HAP-1 (cell line): ENCODE measurements around the gene BTRC.

Experiments used
- DNase-seq, 2 experiments: peaks; one replicate each; pipeline ENCODE4 v3.0.0-alpha.2; 2016 to 2020; ENCODE audit warnings: low spot score in 2 of 2
- H3K27me3 ChIP-seq: fragments of 250-450 bp; sonication (Bioruptor Pico); 2 replicates; pipeline ENCODE4 v1.5.1; 2020; ENCODE audit warnings: low read depth, mild to moderate bottlenecking, moderate library complexity
- H3K36me3 ChIP-seq: fragments of 250-450 bp; sonication (Bioruptor Pico); replicated peaks from 2 replicates; pipeline ENCODE4 v1.5.1; 2020; ENCODE audit warnings: mild to moderate bottlenecking
- H3K4me1 ChIP-seq: fragments of 250-450 bp; sonication (Bioruptor Pico); 2 replicates; pipeline ENCODE4 v1.5.1; 2020; ENCODE audit warnings: mild to moderate bottlenecking
- H3K4me3 ChIP-seq: fragments of 250-450 bp; sonication (Bioruptor Pico); 2 replicates; pipeline ENCODE4 v1.5.1; 2020; ENCODE audit warnings: mild to moderate bottlenecking, moderate library complexity
- H3K9me3 ChIP-seq: fragments of 250-450 bp; sonication (Bioruptor Pico); 2 replicates; pipeline ENCODE4 v1.5.1; 2020; ENCODE audit warnings: mild to moderate bottlenecking, moderate library complexity
- in situ Hi-C: fragments of 300-500 bp; cut with MboI; formaldehyde crosslinking; loops from 3 replicates; pipeline ENCODE4 v1.14.3; 2020; ENCODE audit warnings: low sequenced_read_pairs, inconsistent platforms, mixed read lengths

The BTRC gene

DNA sequence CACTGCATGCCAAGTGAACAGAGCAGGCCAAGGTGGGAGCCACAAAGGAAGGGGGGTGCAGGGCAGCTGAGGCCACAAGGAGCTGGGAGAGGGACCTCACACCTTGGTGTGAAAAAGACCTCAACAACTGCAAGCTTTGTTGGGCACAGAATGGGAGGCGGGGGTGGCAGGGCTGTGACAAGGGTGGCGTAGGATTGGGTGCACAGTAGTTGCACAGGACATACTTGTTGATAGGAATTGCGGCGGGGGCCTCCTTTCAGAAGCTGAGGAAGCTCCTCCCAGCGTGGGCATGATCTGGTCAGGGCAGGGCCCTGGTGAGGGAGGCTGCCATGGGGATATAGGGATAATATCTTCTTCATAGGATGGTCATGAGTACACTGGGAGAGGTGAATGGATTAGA, 208.3 kb downstream of the BTRC start:
- no peaks in the 10 kb centered on the region for H3K36me3 ChIP-seq
- in situ Hi-C loops = loop anchor here (10.0 kb wide), 1 partner anchor 267 kb away; no protein-coding TSS in a partner anchor
- no peak for DNase-seq
- no peaks in the 10 kb centered on the region for H3K9me3 ChIP-seq
- no peak overlapping the region for H3K4me3 ChIP-seq
- no peaks in the 10 kb centered on the region for H3K27me3 ChIP-seq
- H3K4me1 ChIP-seq = no peaks in the 10 kb centered on the region; the same call in 1 of the 2 replicates

- Histone ChIP-seq H3K4me3 (no peak overlapping the region), H3K4me1 (no peaks in the 10 kb centered on the region; the same call in 1 of the 2 replicates), H3K27me3 (no peaks in the 10 kb centered on the region), H3K9me3 (no peaks in the 10 kb centered on the region), H3K36me3 (no peaks in the 10 kb centered on the region)
- in situ Hi-C loops = loop anchor here (10.0 kb wide), 1 partner anchor 268 kb away; no protein-coding TSS in a partner anchor
- DNase-seq = no peak
Measured at GRCh38 chr10:101563007-101563406, 209.0 kb downstream of the BTRC start.

GRCh38 chr10:101563497-101564040, 209.6 kb downstream of the BTRC start:
- Histone ChIP-seq H3K27me3 (no peaks in the 10 kb centered on the region), H3K36me3 (no peaks in the 10 kb centered on the region), H3K9me3 (no peaks in the 10 kb centered on the region), H3K4me3 (no peak overlapping the region), H3K4me1 (no peaks in the 10 kb centered on the region; the same call in 1 of the 2 replicates)
- in situ Hi-C loops = loop anchor here (10.0 kb wide), 1 partner anchor 269 kb away; no protein-coding TSS in a partner anchor
- no peak for DNase-seq

DNA sequence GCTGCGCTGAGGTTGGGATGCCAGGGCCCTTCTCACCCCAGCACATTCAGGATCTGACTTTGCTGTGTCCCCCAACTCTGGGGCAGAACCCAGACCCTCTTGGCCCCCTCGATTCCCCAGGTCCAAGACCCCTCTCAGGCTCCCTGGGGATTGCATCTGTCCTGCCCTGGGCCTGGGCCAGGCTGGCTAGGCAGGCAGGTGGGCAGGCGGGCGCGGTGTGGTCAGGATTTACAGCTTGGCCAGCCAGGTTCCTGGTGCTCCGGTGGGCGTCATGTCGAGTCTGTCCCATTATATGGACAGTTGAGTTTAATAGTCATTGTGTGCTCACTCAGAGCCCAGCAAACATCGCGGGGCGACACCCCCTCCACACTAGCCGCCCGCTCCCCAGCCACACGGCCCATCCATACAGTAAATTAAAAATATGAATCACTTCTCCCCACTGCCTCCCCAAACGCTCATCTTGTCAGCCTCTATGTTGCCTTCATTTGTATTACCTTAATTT, 210.6 kb downstream of the BTRC start:
- Histone ChIP-seq H3K9me3 (no peaks in the 10 kb centered on the region), H3K4me1 (peaks cover 4% of the 10 kb centered on the region), H3K36me3 (no peaks in the 10 kb centered on the region), H3K27me3 (no peaks in the 10 kb centered on the region), H3K4me3 (no peak overlapping the region)
- DNase-seq = no peak
- in situ Hi-C loops = loop anchor here (10.0 kb wide), 1 partner anchor 270 kb away; no protein-coding TSS in a partner anchor

DNA sequence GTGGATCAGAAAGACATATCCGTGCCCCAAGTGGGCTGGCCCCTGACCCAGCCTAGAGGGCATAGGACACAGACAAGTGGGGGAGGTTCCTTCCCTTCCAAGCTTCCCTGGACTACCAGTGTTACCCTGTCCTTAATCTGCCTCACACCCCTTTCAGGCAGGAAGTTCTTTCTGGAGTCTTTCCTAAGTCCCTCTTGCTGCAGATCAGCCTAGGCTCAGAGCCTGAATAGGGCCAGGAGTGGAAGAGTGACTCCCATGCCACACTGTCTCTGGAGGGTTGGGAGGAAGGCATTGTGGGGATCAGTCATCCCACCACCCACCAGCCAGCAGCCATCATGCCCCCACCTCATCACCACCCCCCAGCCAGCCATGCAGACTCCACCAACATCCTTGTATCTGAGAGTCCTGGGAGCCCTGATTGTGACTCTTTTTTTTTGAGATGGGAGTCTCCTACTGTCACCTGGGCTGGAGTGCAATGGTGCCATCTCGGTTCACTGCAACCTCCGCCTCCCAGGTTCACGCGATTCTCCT, 211.5 kb downstream of the BTRC start:
- Histone ChIP-seq H3K4me1 (peaks cover 5% of the 10 kb centered on the region), H3K27me3 (no peaks in the 10 kb centered on the region), H3K36me3 (no peaks in the 10 kb centered on the region), H3K9me3 (no peaks in the 10 kb centered on the region), H3K4me3 (no peak overlapping the region)
- in situ Hi-C loops = loop anchor here (10.0 kb wide), 1 partner anchor 271 kb away; no protein-coding TSS in a partner anchor
- no peak for DNase-seq

- in situ Hi-C loops = loop anchor here (10.0 kb wide), 1 partner anchor 271 kb away; no protein-coding TSS in a partner anchor
- no peak overlapping the region for H3K4me3 ChIP-seq
- no peaks in the 10 kb centered on the region for H3K36me3 ChIP-seq
- no peaks in the 10 kb centered on the region for H3K27me3 ChIP-seq
- DNase-seq = no peak
- H3K4me1 ChIP-seq = peaks cover 6% of the 10 kb centered on the region
- H3K9me3 ChIP-seq = no peaks in the 10 kb centered on the region
Measured at GRCh38 chr10:101565936-101566332, 212.0 kb downstream of the BTRC start.

DNA sequence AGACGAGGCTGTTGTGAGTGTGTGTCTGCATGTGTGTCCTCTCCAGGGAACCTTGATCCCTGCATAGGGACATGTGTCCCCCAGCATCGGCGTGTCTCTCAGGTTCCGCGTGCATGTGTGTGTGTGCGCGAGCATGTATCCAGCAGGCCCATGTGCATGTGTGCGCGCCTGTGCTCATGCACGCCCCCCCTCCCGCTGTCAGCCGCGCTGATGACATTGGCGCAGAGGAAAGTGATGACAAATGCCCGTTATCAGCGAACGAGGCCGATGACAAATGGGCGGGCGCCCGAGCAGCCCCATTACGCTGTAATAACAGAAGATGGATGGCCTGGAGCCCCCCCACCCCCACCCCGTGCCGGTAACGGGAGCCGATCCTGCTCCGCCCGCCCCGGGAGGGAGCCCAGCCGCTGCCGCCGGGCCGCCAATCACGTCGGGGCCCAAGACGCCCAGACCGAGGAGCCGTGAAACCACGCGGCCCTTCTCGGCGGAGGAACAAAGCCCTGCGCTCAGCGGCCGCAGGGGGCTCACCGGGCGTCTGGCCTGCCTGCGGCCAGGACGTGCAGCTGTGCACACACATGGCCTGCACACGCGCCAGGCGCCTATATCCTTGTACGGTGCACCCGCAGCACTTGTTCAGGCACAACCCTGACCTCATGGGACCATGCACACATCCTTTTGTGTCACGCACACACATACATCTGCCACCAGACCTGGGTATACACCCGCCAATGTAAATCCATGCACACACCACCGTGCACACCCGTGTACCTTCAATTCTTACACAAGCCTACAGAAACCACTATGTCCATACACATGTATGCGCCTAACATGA, 212.6 kb downstream of the BTRC start:
- Histone ChIP-seq H3K4me3 (no peak overlapping the region), H3K9me3 (no peaks in the 10 kb centered on the region), H3K4me1 (peaks cover 6% of the 10 kb centered on the region), H3K36me3 (no peaks in the 10 kb centered on the region), H3K27me3 (no peaks in the 10 kb centered on the region)
- in situ Hi-C loops = loop anchor here (10.0 kb wide), 1 partner anchor 272 kb away; no protein-coding TSS in a partner anchor
- DNase-seq = no peak

- no peaks in the 10 kb centered on the region for H3K9me3 ChIP-seq
- H3K27me3 ChIP-seq = no peaks in the 10 kb centered on the region
- no peak overlapping the region for H3K4me3 ChIP-seq
- peaks cover 6% of the 10 kb centered on the region for H3K4me1 ChIP-seq
- no peak for DNase-seq
- in situ Hi-C loops = loop anchor here (10.0 kb wide), 1 partner anchor 273 kb away; no protein-coding TSS in a partner anchor
- H3K36me3 ChIP-seq = no peaks in the 10 kb centered on the region
Measured at GRCh38 chr10:101567165-101568006, 213.4 kb downstream of the BTRC start.

GRCh38 chr10:101568054-101568745, 214.2 kb downstream of the BTRC start:
- Histone ChIP-seq H3K9me3 (0 out of 2 replicates have a peak, but pooled peaks cover 2% of the 10 kb centered on the region), H3K4me1 (peaks cover 6% of the 10 kb centered on the region), H3K4me3 (no peak overlapping the region), H3K36me3 (no peaks in the 10 kb centered on the region), H3K27me3 (no peaks in the 10 kb centered on the region)
- in situ Hi-C loops = loop anchor here (10.0 kb wide), 1 partner anchor 273 kb away; no protein-coding TSS in a partner anchor
- no peak for DNase-seq

DNA sequence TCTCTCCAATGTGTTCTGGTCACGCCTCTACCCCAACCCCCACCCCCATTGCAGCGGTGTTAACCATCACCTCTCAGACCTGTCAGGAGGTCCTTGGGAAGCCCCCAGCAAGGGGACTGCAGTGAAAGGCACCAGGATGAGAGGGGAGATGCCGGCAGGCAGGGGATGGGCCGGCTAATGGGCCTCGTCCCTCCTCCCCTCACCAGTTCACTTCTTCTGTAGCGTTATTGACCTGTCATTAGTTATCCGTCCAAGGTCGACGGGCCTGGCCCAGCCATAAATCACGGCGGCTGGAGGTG, 215.3 kb downstream of the BTRC start:
- peaks cover 6% of the 10 kb centered on the region for H3K4me1 ChIP-seq
- H3K9me3 ChIP-seq = 0 out of 2 replicates have a peak, but pooled peaks cover 2% of the 10 kb centered on the region
- no peaks in the 10 kb centered on the region for H3K36me3 ChIP-seq
- in situ Hi-C loops = loop anchor here (10.0 kb wide), 1 partner anchor 274 kb away; no protein-coding TSS in a partner anchor
- no peak for DNase-seq
- H3K4me3 ChIP-seq = peak overlapping the region; percentile 73
- no peaks in the 10 kb centered on the region for H3K27me3 ChIP-seq

DNA sequence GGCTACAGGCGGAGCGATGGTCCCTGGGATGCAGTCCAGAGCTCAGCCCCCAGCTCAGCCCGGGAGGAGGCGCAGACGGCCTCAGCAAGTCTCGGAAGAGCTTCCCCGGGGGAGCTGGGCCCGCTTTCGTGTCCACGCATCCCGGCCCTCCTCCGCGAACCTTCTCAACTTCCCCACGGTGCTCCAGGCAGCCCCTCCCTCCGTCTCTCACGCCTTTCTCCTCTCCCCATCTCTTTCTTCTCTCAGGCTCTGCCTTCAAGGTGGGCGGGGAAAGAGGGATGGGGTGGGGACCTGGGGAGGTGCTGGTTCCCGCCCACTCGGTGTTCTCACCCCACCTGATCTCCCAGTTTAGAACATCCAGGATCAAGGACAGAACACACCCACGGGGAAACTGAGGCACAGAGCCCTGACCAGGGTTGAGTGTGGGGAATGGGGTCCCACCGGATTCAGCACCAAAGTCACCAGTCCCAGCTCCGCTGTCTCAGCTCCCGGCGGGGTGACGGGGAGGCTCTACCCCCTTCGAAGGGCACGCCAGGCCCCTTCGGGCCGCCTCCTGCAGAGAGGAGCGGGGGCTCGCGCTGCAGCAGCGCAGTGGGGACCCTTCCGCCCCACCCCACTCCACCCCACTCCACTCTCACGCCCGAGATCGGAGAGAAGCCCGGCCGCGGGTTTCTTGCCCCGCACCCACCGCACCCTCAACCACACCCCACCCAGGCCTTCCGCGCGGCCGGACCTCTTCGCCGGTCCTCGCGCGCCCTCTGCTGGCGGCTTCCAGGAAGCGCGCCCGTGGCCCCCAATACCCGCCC, 215.9 kb downstream of the BTRC start:
- H3K4me3 ChIP-seq = peak overlapping the region; percentile 73
- peaks cover 6% of the 10 kb centered on the region for H3K4me1 ChIP-seq
- H3K9me3 ChIP-seq = 0 out of 2 replicates have a peak, but pooled peaks cover 2% of the 10 kb centered on the region
- H3K36me3 ChIP-seq = no peaks in the 10 kb centered on the region
- in situ Hi-C loops = loop anchor here (5.0 to 10.0 kb wide), 2 partner anchors 275 to 358 kb away; no protein-coding TSS in a partner anchor
- H3K27me3 ChIP-seq = no peaks in the 10 kb centered on the region
- peak; percentile 85 to 92 for DNase-seq
